ENCODE results near the gene TMEM163. TPM values are rescaled to one million over a fixed set of nuclear protein-coding genes. Genes with fewer than 3 reads are reported as not detected.

Gene TMEM163
- 1 to 10 TPM in 1 of 3 donors, under 1 TPM in 2; 0.41 to 1.5 (median 0.60) TPM for total RNA-seq
- long read RNA-seq, donor 1, partial matches to known transcripts = 2 of 3 reads
- long read RNA-seq, donor 1, other reads (novel, unspliced or antisense) = 0 of 3 reads
- long read RNA-seq, donor 2 = 0 reads

DNA sequence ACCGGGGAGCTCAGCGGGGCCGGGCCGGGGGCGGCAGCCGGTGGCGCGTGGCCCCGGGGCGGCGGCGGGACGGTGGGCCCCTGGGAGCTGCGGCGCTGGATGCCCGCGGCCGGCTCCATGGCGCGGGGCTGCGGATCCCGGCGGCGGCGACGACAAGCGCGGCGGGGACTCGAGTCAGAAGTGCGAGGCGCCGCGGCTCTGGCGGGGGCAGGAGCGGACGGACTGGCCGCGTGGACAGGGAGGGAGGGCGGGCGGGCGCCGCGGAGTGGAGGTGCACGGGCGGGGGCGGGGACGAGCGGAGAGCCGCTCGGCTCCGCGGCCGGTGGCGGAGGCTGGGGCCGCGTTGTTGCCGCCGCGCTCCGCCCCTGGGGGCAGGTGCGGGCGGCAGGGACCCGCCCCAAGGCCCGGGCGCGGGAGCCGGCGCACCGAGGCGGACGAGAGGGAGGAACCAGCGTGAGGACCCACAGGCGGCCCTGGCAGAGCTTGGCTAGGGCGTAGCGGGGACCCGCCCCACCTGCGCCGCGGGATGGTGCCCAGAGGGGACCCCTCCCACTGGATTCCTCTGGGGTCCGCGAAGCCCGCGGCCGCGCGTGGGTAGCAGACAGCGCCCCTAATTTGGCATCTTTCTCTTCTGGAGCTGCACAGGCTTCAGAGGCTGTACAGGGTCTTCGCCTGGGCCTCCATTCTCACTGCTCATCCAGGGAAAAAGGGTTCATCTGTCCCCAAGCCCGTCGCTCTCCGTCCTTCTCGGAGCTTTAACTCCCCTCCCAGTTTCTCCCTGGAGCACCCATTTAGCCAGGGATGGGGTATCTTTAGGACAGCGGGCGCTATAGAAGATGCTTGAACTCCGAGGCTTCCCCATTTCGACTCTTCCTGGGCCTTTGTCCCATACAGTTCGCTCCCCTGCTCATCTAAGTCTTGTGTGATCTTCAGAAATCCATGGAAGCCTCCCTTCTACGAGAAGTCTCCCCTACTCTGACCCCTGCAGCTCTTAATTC, at the start of gene TMEM163:
Gene TMEM163 (minus strand): TSS at position 184 of the 998 bp plus-strand sequence.
- ATAC-seq = peak; percentile 72
- no peak for DNase-seq
- Histone ChIP-seq H3K36me3 (ENCODE audit: low read depth) (no peaks in the 10 kb centered on the region), H3K9me3 (no peaks in the 10 kb centered on the region), H3K4me1 (ENCODE audit: low read depth) (peaks cover 7% of the 10 kb centered on the region), H3K4me3 (no peak within 1 kb of the TSS)
- TF ChIP-seq, protein P1, sequence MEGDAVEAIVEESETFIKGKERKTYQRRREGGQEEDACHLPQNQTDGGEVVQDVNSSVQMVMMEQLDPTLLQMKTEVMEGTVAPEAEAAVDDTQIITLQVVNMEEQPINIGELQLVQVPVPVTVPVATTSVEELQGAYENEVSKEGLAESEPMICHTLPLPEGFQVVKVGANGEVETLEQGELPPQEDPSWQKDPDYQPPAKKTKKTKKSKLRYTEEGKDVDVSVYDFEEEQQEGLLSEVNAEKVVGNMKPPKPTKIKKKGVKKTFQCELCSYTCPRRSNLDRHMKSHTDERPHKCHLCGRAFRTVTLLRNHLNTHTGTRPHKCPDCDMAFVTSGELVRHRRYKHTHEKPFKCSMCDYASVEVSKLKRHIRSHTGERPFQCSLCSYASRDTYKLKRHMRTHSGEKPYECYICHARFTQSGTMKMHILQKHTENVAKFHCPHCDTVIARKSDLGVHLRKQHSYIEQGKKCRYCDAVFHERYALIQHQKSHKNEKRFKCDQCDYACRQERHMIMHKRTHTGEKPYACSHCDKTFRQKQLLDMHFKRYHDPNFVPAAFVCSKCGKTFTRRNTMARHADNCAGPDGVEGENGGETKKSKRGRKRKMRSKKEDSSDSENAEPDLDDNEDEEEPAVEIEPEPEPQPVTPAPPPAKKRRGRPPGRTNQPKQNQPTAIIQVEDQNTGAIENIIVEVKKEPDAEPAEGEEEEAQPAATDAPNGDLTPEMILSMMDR (IDR thresholded peaks at IDR 0.05) = no peak
- intact Hi-C loops (cut with DNase I, micrococcal nuclease) = no loop called here

DNA sequence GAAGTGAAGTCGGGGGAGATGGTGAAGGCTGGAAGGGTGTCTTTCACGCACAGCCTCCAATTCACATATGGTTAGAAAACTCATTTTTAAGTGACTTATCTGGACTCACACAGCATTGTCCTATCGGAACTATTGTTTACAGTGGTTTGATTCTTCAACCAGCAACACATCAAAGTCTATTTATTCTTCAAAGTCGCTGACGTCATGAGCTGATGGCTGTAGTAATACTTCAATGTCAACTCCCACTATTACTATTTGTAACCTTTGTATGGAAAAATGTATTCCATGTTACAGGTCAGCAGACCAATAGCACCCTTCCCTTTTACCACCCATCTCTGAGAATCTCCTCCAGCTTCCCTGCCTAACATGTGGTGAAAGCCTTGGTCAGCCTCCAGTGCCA, 47.8 kb upstream of the TMEM163 start:
- no peak overlapping the region for H3K4me3 ChIP-seq
- H3K4me1 ChIP-seq (ENCODE audit: low read depth) = no peaks in the 10 kb centered on the region
- H3K36me3 ChIP-seq (ENCODE audit: low read depth) = no peaks in the 10 kb centered on the region
- intact Hi-C loops (cut with DNase I, micrococcal nuclease) = no loop called here
- ATAC-seq = no peak
- H3K9me3 ChIP-seq = no peaks in the 10 kb centered on the region
- no peak for DNase-seq
- TF ChIP-seq, protein P1 (IDR thresholded peaks at IDR 0.05) = no peak

DNA sequence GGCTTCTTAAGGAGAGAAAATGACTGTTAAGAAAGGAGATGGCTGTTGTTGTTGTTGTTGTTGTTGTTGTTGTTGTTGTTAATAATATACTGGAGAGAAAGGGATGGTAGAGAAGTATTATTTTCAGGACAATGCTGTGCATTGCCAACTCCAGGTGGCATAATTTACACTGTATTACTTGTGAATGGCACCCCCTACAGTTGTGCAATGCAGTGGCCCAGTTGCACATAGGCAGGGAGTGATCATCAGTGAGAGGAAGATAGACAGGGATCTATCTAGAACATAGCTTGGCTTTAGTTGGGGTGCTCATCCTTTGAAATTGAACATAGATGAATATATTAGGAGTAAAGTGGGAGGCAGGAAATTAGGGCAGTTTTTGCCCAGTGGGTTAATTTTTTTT, 47.2 kb upstream of the TMEM163 start:
- Histone ChIP-seq H3K36me3 (ENCODE audit: low read depth) (no peaks in the 10 kb centered on the region), H3K4me1 (ENCODE audit: low read depth) (no peaks in the 10 kb centered on the region), H3K4me3 (no peak overlapping the region), H3K9me3 (no peaks in the 10 kb centered on the region)
- ATAC-seq = no peak
- intact Hi-C loops (cut with DNase I, micrococcal nuclease) = no loop called here
- DNase-seq = no peak
- TF ChIP-seq, protein P1 (IDR thresholded peaks at IDR 0.05) = no peak

DNA sequence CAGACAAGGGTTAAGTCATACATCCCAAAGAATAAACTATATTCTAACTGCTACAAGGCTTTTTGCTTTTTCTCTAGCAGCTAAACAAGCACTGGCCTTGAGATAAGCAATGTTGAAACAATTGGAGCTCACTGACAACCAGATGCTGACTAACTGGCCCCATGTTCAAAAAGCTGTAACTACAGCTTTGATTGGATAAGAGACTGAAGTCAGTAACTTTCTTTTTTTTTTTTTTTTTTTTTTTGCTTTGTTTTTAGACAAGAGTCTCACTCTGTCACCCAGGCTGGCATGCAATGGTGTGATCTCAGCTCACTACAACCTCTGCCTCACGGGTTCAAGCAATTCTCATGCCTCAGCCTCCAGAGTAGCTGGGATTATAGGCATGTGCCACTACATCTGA, 45.4 kb upstream of the TMEM163 start:
- no peak for DNase-seq
- intact Hi-C loops (cut with DNase I, micrococcal nuclease) = no loop called here
- no peaks in the 10 kb centered on the region for H3K9me3 ChIP-seq
- no peaks in the 10 kb centered on the region for H3K36me3 ChIP-seq (ENCODE audit: low read depth)
- TF ChIP-seq, protein P1 (IDR thresholded peaks at IDR 0.05) = no peak
- H3K4me3 ChIP-seq = no peak overlapping the region
- no peak for ATAC-seq
- H3K4me1 ChIP-seq (ENCODE audit: low read depth) = no peaks in the 10 kb centered on the region

DNA sequence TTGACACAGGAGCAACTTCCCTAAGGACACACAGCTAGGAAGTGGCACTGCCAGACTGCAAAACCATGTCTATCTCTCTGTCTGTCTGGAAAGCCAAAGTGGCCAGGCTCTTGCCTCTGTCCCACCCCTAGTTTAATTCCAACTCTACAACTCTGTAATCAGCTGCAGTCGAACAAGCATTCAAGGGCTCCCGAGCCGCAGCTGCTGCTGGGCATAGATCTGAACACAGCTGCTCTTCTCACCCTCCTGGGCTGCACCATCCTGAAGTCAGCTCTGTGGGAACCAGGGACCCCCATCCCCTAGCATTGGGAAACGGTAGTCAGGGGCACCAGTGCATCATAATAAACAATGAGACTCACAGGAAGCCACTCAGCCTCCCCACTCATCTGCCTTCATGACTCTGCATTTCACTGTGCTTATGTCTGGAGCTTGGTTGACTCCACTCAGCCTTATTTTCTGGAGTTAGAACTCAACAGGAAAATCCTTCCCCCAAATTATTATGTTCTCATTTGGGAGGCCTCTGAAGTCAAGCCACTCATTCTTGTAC, 44.4 kb upstream of the TMEM163 start:
- no peak for ATAC-seq

More for the DNA sequence above, 44.4 kb upstream of the TMEM163 start:
- Histone ChIP-seq H3K36me3 (ENCODE audit: low read depth) (no peaks in the 10 kb centered on the region), H3K4me1 (ENCODE audit: low read depth) (no peaks in the 10 kb centered on the region), H3K4me3 (no peak overlapping the region), H3K9me3 (no peaks in the 10 kb centered on the region)
- intact Hi-C loops (cut with DNase I, micrococcal nuclease) = no loop called here
- no peak for DNase-seq
- TF ChIP-seq, protein P1 (IDR thresholded peaks at IDR 0.05) = no peak
